Vagina (tissue), 2 donors: ENCODE data around the gene RTBDN. TPM values are rescaled to one million over a fixed set of nuclear protein-coding genes. Genes with fewer than 3 reads are reported as not detected.
"Not testable (repeated sequence)": the region's sequence is repeated elsewhere in the genome, so short reads cannot be mapped to it uniquely, and the experiment has no call there.

ENCODE experiments used
- DNase-seq, 2 donors: peaks; one replicate each; pipeline ENCODE4 v3.0.0-alpha.2; 2017; ENCODE audit errors: extremely low spot score in 2 of 2
- H3K27ac ChIP-seq: fragments of 200-600 bp; sonication (generic); one replicate; pipeline ENCODE4 v1.5.1; 2019
- H3K27me3 ChIP-seq: fragments of 200-600 bp; sonication (generic); one replicate; pipeline ENCODE4 v1.5.1; 2019
- H3K36me3 ChIP-seq, 2 donors: fragments of 200-600 bp; sonication (generic); one replicate each; pipeline ENCODE4 v1.5.1; 2017 to 2019
- H3K4me1 ChIP-seq: fragments of 200-600 bp; sonication (generic); one replicate; pipeline ENCODE4 v1.5.1; 2019
- H3K4me3 ChIP-seq, 2 donors: fragments of 200-600 bp; sonication (generic); 1 replicate in 1 of 2; 2 replicates in 1 of 2; pipeline ENCODE4 v1.5.1; 2016 to 2019
- H3K9me3 ChIP-seq: fragments of 200-600 bp; sonication (generic); one replicate; pipeline ENCODE4 v1.5.1; 2019
- CTCF ChIP-seq, 3 experiments: fragments of 450-650 bp in 2 of 3; fragments of 200-600 bp in 1 of 3; sonication (generic) in 1 of 3; IDR thresholded peaks; one replicate each; pipeline ENCODE4 v1.5.1; 2017 to 2019; ENCODE audit warnings: antibody characterized with exemption in 3 of 3, mild to moderate bottlenecking in 2 of 3, moderate library complexity in 2 of 3
- POLR2A ChIP-seq, 2 donors: fragments of 450-650 bp; IDR thresholded peaks; one replicate each; pipeline ENCODE4 v1.6.1; 2017; ENCODE audit warnings: antibody characterized with exemption in 2 of 2, mild to moderate bottlenecking in 2 of 2, moderate library complexity in 2 of 2
- POLR2AphosphoS5 ChIP-seq, 2 donors: sonication (generic); formaldehyde crosslinking; IDR thresholded peaks; one replicate each; pipeline ENCODE4 v1.9.0; 2017; ENCODE audit warnings: antibody characterized with exemption in 2 of 2, mild to moderate bottlenecking in 2 of 2, low read depth in 1 of 2; ENCODE audit not compliant: insufficient read depth in 1 of 2
- intact Hi-C: fragments of 100-400 bp; cut with DNase I; formaldehyde crosslinking; loops from one replicate; pipeline ENCODE4 v1.15.1; 2023
- total RNA-seq: library from RNA; depleted of rRNA; stranded (reverse); fragments of >200 nt; gene quantifications from one replicate; pipeline ENCODE4 v1.2.3, GENCODE V29; 2016

Gene RTBDN
- total RNA-seq, 1 donor from 2014 or later = 8.8 TPM

GRCh38 chr19:12828494-12828893 lies 5.9 kb downstream of the RTBDN start:
- Histone ChIP-seq H3K4me1 (peaks cover 6% of the 10 kb centered on the region), H3K27ac (no peak overlapping the region), H3K27me3 (peaks cover 10% of the 10 kb centered on the region), H3K4me3 (no peak overlapping the region), H3K9me3 (no peaks in the 10 kb centered on the region), H3K36me3 (no peaks in the 10 kb centered on the region)
- no peak for TF ChIP-seq POLR2A (IDR thresholded peaks at IDR 0.05)
- no peak for TF ChIP-seq POLR2AphosphoS5 (IDR thresholded peaks at IDR 0.05; ENCODE audit: insufficient read depth in 1 of 2, low read depth in 1 of 2)
- TF ChIP-seq CTCF (IDR thresholded peaks at IDR 0.05) = no peak
- intact Hi-C loops = no loop called here
- no peak for DNase-seq

GRCh38 chr19:12825254-12826131 lies 8.9 kb downstream of the RTBDN start:
- no peak for DNase-seq
- TF ChIP-seq CTCF (IDR thresholded peaks at IDR 0.05) = no peak
- Histone ChIP-seq H3K9me3 (no peaks in the 10 kb centered on the region), H3K36me3 (no peaks in the 10 kb centered on the region), H3K27me3 (no peaks in the 10 kb centered on the region), H3K27ac (no peak overlapping the region), H3K4me1 (no peaks in the 10 kb centered on the region), H3K4me3 (no peak overlapping the region)
- intact Hi-C loops = no loop called here

DNA sequence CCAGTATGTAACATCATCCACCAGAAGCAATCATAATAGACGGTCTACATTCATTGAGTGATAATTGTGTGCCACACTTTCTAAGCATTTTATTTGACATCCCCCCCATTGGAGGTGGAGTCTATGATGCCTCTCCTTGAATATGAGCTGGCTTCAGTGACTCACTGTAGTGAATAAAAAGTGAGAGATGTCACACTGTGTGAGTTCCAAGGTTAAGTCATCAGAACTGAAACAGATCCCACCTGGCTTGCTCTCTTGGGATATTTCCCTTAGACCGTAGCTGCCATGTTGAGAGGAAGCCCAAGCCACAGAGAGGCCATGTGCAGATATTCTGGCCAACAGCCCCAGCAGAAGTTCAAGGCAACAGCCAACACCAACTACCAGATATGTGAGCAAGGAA lies 12.6 kb downstream of the RTBDN start:
- no peak for TF ChIP-seq CTCF (IDR thresholded peaks at IDR 0.05)
- no peak for TF ChIP-seq POLR2AphosphoS5 (IDR thresholded peaks at IDR 0.05; ENCODE audit: insufficient read depth in 1 of 2, low read depth in 1 of 2)
- no peak for TF ChIP-seq POLR2A (IDR thresholded peaks at IDR 0.05)

GRCh38 chr19:12817810-12818209 lies 16.6 kb downstream of the RTBDN start:
- H3K36me3 ChIP-seq, DNase-seq, H3K9me3 ChIP-seq, intact Hi-C loops, H3K4me3 ChIP-seq, H3K4me1 ChIP-seq, H3K27me3 ChIP-seq, H3K27ac ChIP-seq: not testable (repeated sequence)

More for the DNA sequence above, 12.6 kb downstream of the RTBDN start:
- intact Hi-C loops = no loop called here
- no peak for DNase-seq
- no peaks in the 10 kb centered on the region for H3K36me3 ChIP-seq
- no peak overlapping the region for H3K4me3 ChIP-seq
- H3K9me3 ChIP-seq = no peaks in the 10 kb centered on the region
- no peaks in the 10 kb centered on the region for H3K4me1 ChIP-seq
- no peak overlapping the region for H3K27ac ChIP-seq
- H3K27me3 ChIP-seq = no peaks in the 10 kb centered on the region

GRCh38 chr19:12817188-12817587 lies 17.2 kb downstream of the RTBDN start:
- H3K4me1 ChIP-seq, H3K4me3 ChIP-seq, H3K27me3 ChIP-seq, DNase-seq, intact Hi-C loops, H3K27ac ChIP-seq, H3K9me3 ChIP-seq, H3K36me3 ChIP-seq: not testable (repeated sequence)

DNA sequence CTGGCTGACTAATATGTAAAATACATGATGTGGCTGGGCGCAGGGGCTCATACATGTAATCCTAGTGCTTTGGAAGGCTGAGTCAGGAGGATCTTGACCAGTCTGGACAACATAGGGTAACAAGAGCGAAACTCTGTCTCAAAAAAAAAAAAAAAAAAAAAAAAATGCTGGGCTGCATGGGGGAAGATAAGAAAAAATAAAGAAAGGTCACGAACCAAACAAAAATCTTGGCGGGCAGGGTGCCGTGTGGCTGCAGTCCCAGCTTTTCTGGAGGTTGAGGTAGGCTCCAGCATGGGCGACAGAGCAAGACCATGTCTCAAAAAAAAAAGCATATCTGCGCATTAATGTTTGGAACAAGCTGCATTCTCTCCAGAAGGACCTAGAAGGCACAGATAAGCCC lies 19.3 kb downstream of the RTBDN start:
- no peaks in the 10 kb centered on the region for H3K9me3 ChIP-seq
- no peak for TF ChIP-seq CTCF (IDR thresholded peaks at IDR 0.05)
- TF ChIP-seq POLR2AphosphoS5 (IDR thresholded peaks at IDR 0.05; ENCODE audit: insufficient read depth in 1 of 2, low read depth in 1 of 2) = no peak
- TF ChIP-seq POLR2A (IDR thresholded peaks at IDR 0.05) = no peak
- intact Hi-C loops = no loop called here
- DNase-seq = no peak
- no peak overlapping the region for H3K4me3 ChIP-seq
- no peak overlapping the region for H3K27ac ChIP-seq
- no peaks in the 10 kb centered on the region for H3K4me1 ChIP-seq
- no peaks in the 10 kb centered on the region for H3K27me3 ChIP-seq
- H3K36me3 ChIP-seq = peaks cover 0 to 16% of the 10 kb centered on the region in 2 donors
